GM12878 (cell line): ENCODE data around the gene CDK17. TPM values are rescaled to one million over a fixed set of nuclear protein-coding genes. Genes with fewer than 3 reads are reported as not detected.

Source experiments
- ATF2 ChIP-seq: IDR thresholded peaks from 2 replicates; pipeline ENCODE4 v1.6.1; 2012; ENCODE audit warnings: low read length, inconsistent platforms
- BRCA1 ChIP-seq: IDR thresholded peaks from 2 replicates; pipeline ENCODE4 v1.6.1; 2011; ENCODE audit warnings: low read depth, low read length, improper control_type of control experiment
- E2F4 ChIP-seq: IDR thresholded peaks from 2 replicates; pipeline ENCODE4 v1.6.1; 2012; ENCODE audit warnings: low read depth, low read length, improper control_type of control experiment
- EGR1 ChIP-seq, 2 experiments: IDR thresholded peaks; 1 replicate in 1 of 2; 2 replicates in 1 of 2; pipeline ENCODE4 v1.6.1; 2011 to 2012; ENCODE audit warnings: low read depth in 2 of 2, low read length in 2 of 2, borderline replicate concordance in 1 of 2, mild to moderate bottlenecking in 1 of 2, moderate library complexity in 1 of 2
- EZH2 ChIP-seq: IDR thresholded peaks from 2 replicates; pipeline ENCODE4 v1.6.1; 2012; ENCODE audit warnings: low read depth, mild to moderate bottlenecking, control low read depth, inconsistent platforms, low read length, borderline replicate concordance; ENCODE audit not compliant: control insufficient read depth
- FOXK2 ChIP-seq: fragments of 450-650 bp; IDR thresholded peaks from 2 replicates; pipeline ENCODE4 v1.6.1; 2017; ENCODE audit warnings: mild to moderate bottlenecking, moderate library complexity
- JUND ChIP-seq: IDR thresholded peaks from 2 replicates; pipeline ENCODE4 v1.6.1; 2012; ENCODE audit warnings: low read depth, mild to moderate bottlenecking, low read length, improper control_type of control experiment, moderate library complexity
- RELB ChIP-seq: fragments of 450-650 bp; IDR thresholded peaks from 2 replicates; pipeline ENCODE4 v1.6.1; 2017; ENCODE audit warnings: low read depth, mild to moderate bottlenecking, moderate library complexity
- SPI1 ChIP-seq: IDR thresholded peaks from 2 replicates; pipeline ENCODE4 v1.6.1; 2011; ENCODE audit warnings: low read depth, mild to moderate bottlenecking, low read length, moderate library complexity, borderline replicate concordance; ENCODE audit not compliant: insufficient read depth
- TCF12 ChIP-seq: IDR thresholded peaks from 2 replicates; pipeline ENCODE4 v1.6.1; 2011; ENCODE audit warnings: low read depth, mild to moderate bottlenecking, low read length
- USF2 ChIP-seq: IDR thresholded peaks from 2 replicates; pipeline ENCODE4 v1.6.1; 2011; ENCODE audit warnings: low read depth, low read length, improper control_type of control experiment, borderline replicate concordance
- ZBTB4 ChIP-seq: fragments of 450-650 bp; formaldehyde crosslinking; IDR thresholded peaks from 2 replicates; pipeline ENCODE4 v1.4.0; 2022; ENCODE audit warnings: mild to moderate bottlenecking, moderate library complexity
- ZNF207 ChIP-seq: fragments of 450-650 bp; IDR thresholded peaks from 2 replicates; pipeline ENCODE4 v1.6.1; 2014; ENCODE audit warnings: antibody characterized with exemption, mild to moderate bottlenecking, borderline replicate concordance
- ZNF217 ChIP-seq: fragments of 450-650 bp; IDR thresholded peaks from 2 replicates; pipeline ENCODE4 v1.6.1; 2017; ENCODE audit warnings: antibody characterized with exemption, mild to moderate bottlenecking
- ZNF687 ChIP-seq: fragments of 450-650 bp; IDR thresholded peaks from 2 replicates; pipeline ENCODE4 v1.6.1; 2017; ENCODE audit warnings: mild to moderate bottlenecking, moderate library complexity
- polyA plus RNA-seq, 11 experiments: library from polyadenylated mRNA; depleted of rRNA in 4 of 11; unstranded in 6 of 11; stranded (reverse) in 5 of 11; fragments of >200 nt; fragmentation: Nextera tagmentation in 4 of 11; fragmentation: Illumina TruSeq in 1 of 11; extraction: Ambion mirVana in 4 of 11; extraction: Trizol in 1 of 11; gene quantifications; 1 replicate in 1 of 11; 2 replicates in 10 of 11; pipeline versions ENCODE4 v1.2.1 to v1.2.3, GENCODE V29; 2011 to 2016; ENCODE audit warnings: inconsistent platforms in 2 of 11, missing spikeins in 2 of 11, low read depth in 1 of 11
- total RNA-seq, 4 experiments: library from RNA; depleted of rRNA in 3 of 4; stranded (reverse); fragments of >200 nt in 3 of 4; fragmentation: Illumina TruSeq in 1 of 4; extraction: Trizol in 1 of 4; gene quantifications; 2 replicates each; pipeline versions ENCODE4 v1.2.1 to v1.2.3, GENCODE V29; 2013 to 2021

The CDK17 gene
- total and polyA plus RNA-seq, 10 of the 15 experiments (the other 5 are each of a cell fraction or from before 2014, with no cell fraction given) = 5.6 to 45.6 (median 18.3) TPM

- TF ChIP-seq ATF2 = no peak
- no peak for TF ChIP-seq SPI1
- TF ChIP-seq ZNF687 = no peak
- no peak for TF ChIP-seq ZBTB4 (CRISPR knock-in tag)
- 0 out of 2 replicates have a peak, but pooled peaks have one; percentile 16 for TF ChIP-seq TCF12
- no peak for TF ChIP-seq BRCA1
- no peak for TF ChIP-seq FOXK2
- TF ChIP-seq E2F4 = no peak
- no peak for TF ChIP-seq USF2
- no peak for TF ChIP-seq JUND
- 0 out of 2 replicates have a peak, but pooled peaks have one; percentile 49 for TF ChIP-seq ZNF207
- TF ChIP-seq EGR1 (IDR thresholded peaks at IDR 0.05; ENCODE audit: borderline replicate concordance in 1 of 2, low read depth in 2 of 2, low read length in 2 of 2) = peak in 1 of 2 experiments; percentile 92; a peak in 2 of 3 replicates
- no peak for TF ChIP-seq EZH2
- peak; percentile 57; the same call in 1 of the 2 replicates for TF ChIP-seq ZNF217
- peak; percentile 80 for TF ChIP-seq RELB
These were observed 920 bp downstream of the CDK17 start (continued) for GRCh38 chr12:96399120-96399918.
